ENCODE measurements around the gene GABRA6. TPM values are rescaled to one million over a fixed set of nuclear protein-coding genes. Genes with fewer than 3 reads are reported as not detected.

Gene GABRA6
- total and polyA plus RNA-seq, 4 donors, result not detected

DNA sequence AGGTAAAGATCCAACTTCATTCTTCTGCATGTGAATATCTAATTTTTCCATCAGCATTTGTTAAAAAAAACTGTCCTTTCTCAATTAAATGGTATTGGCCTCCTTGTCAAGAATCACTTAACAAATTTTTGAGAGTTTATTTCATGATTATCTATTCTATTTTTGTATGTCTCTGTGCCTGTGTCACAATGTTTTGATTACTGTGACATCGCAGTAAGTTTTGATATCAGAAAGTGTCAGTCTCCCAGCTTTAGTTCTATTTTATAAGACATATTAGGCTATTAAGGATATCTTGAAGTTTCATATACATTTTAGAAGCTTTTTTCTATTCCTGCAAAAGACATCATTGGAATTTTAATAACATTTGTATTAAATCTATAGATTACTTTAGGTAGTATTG is 33.6 kb downstream of the GABRA6 start:
- Histone ChIP-seq H3K9me3 (ENCODE audit: control insufficient read depth in 4 of 4, low read length in 3 of 4) (no peaks in the 10 kb centered on the region), H3K4me1 (ENCODE audit: control insufficient read depth in 4 of 4, insufficient read depth in 4 of 4, low read length in 3 of 4) (no peaks in the 10 kb centered on the region), H3K9ac (ENCODE audit: low read depth in 1 of 2, low read length in 2 of 2) (no peak overlapping the region), H3K4me3 (ENCODE audit: low read depth in 1 of 3, low read length in 3 of 3) (no peak overlapping the region), H3K36me3 (ENCODE audit: control insufficient read depth in 4 of 4, insufficient read depth in 3 of 4, low read depth in 1 of 4, low read length in 3 of 4) (no peaks in the 10 kb centered on the region), H3K27ac (ENCODE audit: low read depth in 1 of 2, low read length in 2 of 2) (no peak overlapping the region), H3K27me3 (ENCODE audit: control insufficient read depth in 4 of 4, insufficient read depth in 4 of 4, low read length in 3 of 4) (no peaks in the 10 kb centered on the region)
- TF ChIP-seq, protein P1, sequence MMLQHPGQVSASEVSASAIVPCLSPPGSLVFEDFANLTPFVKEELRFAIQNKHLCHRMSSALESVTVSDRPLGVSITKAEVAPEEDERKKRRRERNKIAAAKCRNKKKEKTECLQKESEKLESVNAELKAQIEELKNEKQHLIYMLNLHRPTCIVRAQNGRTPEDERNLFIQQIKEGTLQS (IDR thresholded peaks at IDR 0.05), result no peak
- TF ChIP-seq GABPA (IDR thresholded peaks at IDR 0.05 in 1 of 2, conservative IDR thresholded peaks at IDR 0.05 in 1 of 2) (no peak), NR2F2 (IDR thresholded peaks at IDR 0.05) (no peak), HNF4G (IDR thresholded peaks at IDR 0.05) (no peak), SP1 (IDR thresholded peaks at IDR 0.05) (no peak), HNF4A (conservative IDR thresholded peaks at IDR 0.05) (no peak), RXRA (IDR thresholded peaks at IDR 0.05) (no peak), RAD21 (IDR thresholded peaks at IDR 0.05) (no peak), TAF1 (conservative IDR thresholded peaks at IDR 0.05) (no peak), FOXA1 (IDR thresholded peaks at IDR 0.05) (no peak), YY1 (IDR thresholded peaks at IDR 0.05) (no peak), EGR1 (IDR thresholded peaks at IDR 0.05; ENCODE audit: low read depth in 2 of 2) (no peak), FOXA2 (IDR thresholded peaks at IDR 0.05) (no peak)
- TF ChIP-seq, protein P2, sequence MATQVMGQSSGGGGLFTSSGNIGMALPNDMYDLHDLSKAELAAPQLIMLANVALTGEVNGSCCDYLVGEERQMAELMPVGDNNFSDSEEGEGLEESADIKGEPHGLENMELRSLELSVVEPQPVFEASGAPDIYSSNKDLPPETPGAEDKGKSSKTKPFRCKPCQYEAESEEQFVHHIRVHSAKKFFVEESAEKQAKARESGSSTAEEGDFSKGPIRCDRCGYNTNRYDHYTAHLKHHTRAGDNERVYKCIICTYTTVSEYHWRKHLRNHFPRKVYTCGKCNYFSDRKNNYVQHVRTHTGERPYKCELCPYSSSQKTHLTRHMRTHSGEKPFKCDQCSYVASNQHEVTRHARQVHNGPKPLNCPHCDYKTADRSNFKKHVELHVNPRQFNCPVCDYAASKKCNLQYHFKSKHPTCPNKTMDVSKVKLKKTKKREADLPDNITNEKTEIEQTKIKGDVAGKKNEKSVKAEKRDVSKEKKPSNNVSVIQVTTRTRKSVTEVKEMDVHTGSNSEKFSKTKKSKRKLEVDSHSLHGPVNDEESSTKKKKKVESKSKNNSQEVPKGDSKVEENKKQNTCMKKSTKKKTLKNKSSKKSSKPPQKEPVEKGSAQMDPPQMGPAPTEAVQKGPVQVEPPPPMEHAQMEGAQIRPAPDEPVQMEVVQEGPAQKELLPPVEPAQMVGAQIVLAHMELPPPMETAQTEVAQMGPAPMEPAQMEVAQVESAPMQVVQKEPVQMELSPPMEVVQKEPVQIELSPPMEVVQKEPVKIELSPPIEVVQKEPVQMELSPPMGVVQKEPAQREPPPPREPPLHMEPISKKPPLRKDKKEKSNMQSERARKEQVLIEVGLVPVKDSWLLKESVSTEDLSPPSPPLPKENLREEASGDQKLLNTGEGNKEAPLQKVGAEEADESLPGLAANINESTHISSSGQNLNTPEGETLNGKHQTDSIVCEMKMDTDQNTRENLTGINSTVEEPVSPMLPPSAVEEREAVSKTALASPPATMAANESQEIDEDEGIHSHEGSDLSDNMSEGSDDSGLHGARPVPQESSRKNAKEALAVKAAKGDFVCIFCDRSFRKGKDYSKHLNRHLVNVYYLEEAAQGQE (IDR thresholded peaks at IDR 0.05), result no peak
- TF ChIP-seq, protein P3, sequence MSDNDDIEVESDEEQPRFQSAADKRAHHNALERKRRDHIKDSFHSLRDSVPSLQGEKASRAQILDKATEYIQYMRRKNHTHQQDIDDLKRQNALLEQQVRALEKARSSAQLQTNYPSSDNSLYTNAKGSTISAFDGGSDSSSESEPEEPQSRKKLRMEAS (IDR thresholded peaks at IDR 0.05), result no peak
- TF ChIP-seq, protein P4, sequence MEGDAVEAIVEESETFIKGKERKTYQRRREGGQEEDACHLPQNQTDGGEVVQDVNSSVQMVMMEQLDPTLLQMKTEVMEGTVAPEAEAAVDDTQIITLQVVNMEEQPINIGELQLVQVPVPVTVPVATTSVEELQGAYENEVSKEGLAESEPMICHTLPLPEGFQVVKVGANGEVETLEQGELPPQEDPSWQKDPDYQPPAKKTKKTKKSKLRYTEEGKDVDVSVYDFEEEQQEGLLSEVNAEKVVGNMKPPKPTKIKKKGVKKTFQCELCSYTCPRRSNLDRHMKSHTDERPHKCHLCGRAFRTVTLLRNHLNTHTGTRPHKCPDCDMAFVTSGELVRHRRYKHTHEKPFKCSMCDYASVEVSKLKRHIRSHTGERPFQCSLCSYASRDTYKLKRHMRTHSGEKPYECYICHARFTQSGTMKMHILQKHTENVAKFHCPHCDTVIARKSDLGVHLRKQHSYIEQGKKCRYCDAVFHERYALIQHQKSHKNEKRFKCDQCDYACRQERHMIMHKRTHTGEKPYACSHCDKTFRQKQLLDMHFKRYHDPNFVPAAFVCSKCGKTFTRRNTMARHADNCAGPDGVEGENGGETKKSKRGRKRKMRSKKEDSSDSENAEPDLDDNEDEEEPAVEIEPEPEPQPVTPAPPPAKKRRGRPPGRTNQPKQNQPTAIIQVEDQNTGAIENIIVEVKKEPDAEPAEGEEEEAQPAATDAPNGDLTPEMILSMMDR (IDR thresholded peaks at IDR 0.05; ENCODE audit: low read depth, low read length, missing input control), result no peak
- DNase-seq (ENCODE audit: low spot score), result no peak
- 93% methylated on average over 1 of the region's 1 CpG for WGBS

DNA sequence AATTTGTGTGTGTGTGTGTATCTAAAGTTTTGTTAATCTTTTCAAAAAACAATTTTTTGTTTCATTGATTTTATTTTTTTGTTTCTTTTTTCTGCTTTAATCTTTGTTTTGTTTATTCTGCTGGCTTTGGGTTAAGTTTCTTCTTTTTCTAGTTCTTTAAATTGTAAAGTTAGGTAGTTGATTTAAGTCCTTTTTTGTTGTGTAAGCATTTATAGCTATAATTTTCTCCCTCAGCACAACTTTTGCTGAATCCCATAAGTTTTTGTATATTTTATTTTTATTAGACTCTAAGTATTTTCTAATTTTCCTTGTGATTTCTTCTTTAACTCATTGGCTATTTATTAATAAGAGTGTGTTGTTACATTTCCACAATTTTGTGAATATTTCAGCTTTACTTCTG is 34.9 kb downstream of the GABRA6 start:
- H3K36me3 ChIP-seq (ENCODE audit: control insufficient read depth in 4 of 4, insufficient read depth in 3 of 4, low read depth in 1 of 4, low read length in 3 of 4), result no peaks in the 10 kb centered on the region
- H3K27me3 ChIP-seq (ENCODE audit: control insufficient read depth in 4 of 4, insufficient read depth in 4 of 4, low read length in 3 of 4), result no peaks in the 10 kb centered on the region
- H3K27ac ChIP-seq (ENCODE audit: low read depth in 1 of 2, low read length in 2 of 2), result no peak overlapping the region
- H3K9ac ChIP-seq (ENCODE audit: low read depth in 1 of 2, low read length in 2 of 2), result no peak overlapping the region
- H3K4me1 ChIP-seq (ENCODE audit: control insufficient read depth in 4 of 4, insufficient read depth in 4 of 4, low read length in 3 of 4), result no peaks in the 10 kb centered on the region
- H3K9me3 ChIP-seq (ENCODE audit: control insufficient read depth in 4 of 4, low read length in 3 of 4), result no peaks in the 10 kb centered on the region
- DNase-seq (ENCODE audit: low spot score), result no peak
- H3K4me3 ChIP-seq (ENCODE audit: low read depth in 1 of 3, low read length in 3 of 3), result no peak overlapping the region
- TF ChIP-seq, protein P1 (IDR thresholded peaks at IDR 0.05), result no peak
- TF ChIP-seq NR2F2 (IDR thresholded peaks at IDR 0.05) (no peak), SP1 (IDR thresholded peaks at IDR 0.05) (no peak), EGR1 (IDR thresholded peaks at IDR 0.05; ENCODE audit: low read depth in 2 of 2) (no peak), RAD21 (IDR thresholded peaks at IDR 0.05) (no peak), RXRA (IDR thresholded peaks at IDR 0.05) (no peak), TAF1 (conservative IDR thresholded peaks at IDR 0.05) (no peak)
- TF ChIP-seq, protein P4 (IDR thresholded peaks at IDR 0.05; ENCODE audit: low read depth, low read length, missing input control), result no peak
- TF ChIP-seq, protein P2 (IDR thresholded peaks at IDR 0.05), result no peak
- TF ChIP-seq, protein P5, sequence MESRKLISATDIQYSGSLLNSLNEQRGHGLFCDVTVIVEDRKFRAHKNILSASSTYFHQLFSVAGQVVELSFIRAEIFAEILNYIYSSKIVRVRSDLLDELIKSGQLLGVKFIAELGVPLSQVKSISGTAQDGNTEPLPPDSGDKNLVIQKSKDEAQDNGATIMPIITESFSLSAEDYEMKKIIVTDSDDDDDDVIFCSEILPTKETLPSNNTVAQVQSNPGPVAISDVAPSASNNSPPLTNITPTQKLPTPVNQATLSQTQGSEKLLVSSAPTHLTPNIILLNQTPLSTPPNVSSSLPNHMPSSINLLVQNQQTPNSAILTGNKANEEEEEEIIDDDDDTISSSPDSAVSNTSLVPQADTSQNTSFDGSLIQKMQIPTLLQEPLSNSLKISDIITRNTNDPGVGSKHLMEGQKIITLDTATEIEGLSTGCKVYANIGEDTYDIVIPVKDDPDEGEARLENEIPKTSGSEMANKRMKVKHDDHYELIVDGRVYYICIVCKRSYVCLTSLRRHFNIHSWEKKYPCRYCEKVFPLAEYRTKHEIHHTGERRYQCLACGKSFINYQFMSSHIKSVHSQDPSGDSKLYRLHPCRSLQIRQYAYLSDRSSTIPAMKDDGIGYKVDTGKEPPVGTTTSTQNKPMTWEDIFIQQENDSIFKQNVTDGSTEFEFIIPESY (IDR thresholded peaks at IDR 0.05), result no peak
- TF ChIP-seq, protein P3 (IDR thresholded peaks at IDR 0.05), result no peak

Measured in liver (tissue), 9 donors.